ENCODE results near the gene DLGAP1.

GRCh38 chr18:3878401-3878800, 576.7 kb downstream of the DLGAP1 start:
- TF ChIP-seq CTCF (IDR thresholded peaks at IDR 0.05) (no peak), POLR2A (IDR thresholded peaks at IDR 0.05) (no peak), EP300 (IDR thresholded peaks at IDR 0.05) (no peak)
